IPS-18c (cell line): ENCODE data around the gene IFITM5.
"Not testable (repeated sequence)": the region's sequence is repeated elsewhere in the genome, so short reads cannot be mapped to it uniquely, and the experiment has no call there.

ENCODE experiments used
- H3K4me3 ChIP-seq: 2 replicates; pipeline ENCODE4 v1.7.0; 2013; ENCODE audit warnings: low read depth, mild to moderate bottlenecking, low read length, moderate library complexity; ENCODE audit not compliant: insufficient read depth
- H3K9me3 ChIP-seq: one replicate; pipeline ENCODE4 v1.6.1; 2013; ENCODE audit warnings: mild to moderate bottlenecking, low read length, moderate library complexity; ENCODE audit not compliant: control insufficient read depth, insufficient read depth

The IFITM5 gene

GRCh38 chr11:291281-292210 is 7.8 kb downstream of the IFITM5 start:
- Histone ChIP-seq H3K9me3 (peaks cover 2% of the 10 kb centered on the region), H3K4me3 (0 out of 2 replicates have a peak overlapping the region, but pooled peaks have one; percentile 6)

GRCh38 chr11:290621-291231 is 8.6 kb downstream of the IFITM5 start:
- H3K9me3 ChIP-seq = peaks cover 2% of the 10 kb centered on the region
- H3K4me3 ChIP-seq = 0 out of 2 replicates have a peak overlapping the region, but pooled peaks have one; percentile 6

- peak overlapping the region; percentile 24; the same call in 1 of the 2 replicates for H3K4me3 ChIP-seq
- peaks cover 2% of the 10 kb centered on the region for H3K9me3 ChIP-seq
Measured at GRCh38 chr11:289712-290620, 9.4 kb downstream of the IFITM5 start.

- Histone ChIP-seq H3K9me3 (peaks cover 2% of the 10 kb centered on the region), H3K4me3 (peak overlapping the region; percentile 24; the same call in 1 of the 2 replicates)
Measured at GRCh38 chr11:289398-289711, 10.0 kb downstream of the IFITM5 start.

- peak within 1 kb of the TSS; percentile 58 for H3K4me3 ChIP-seq
Measured at GRCh38 chr11:288478-289397, 10.6 kb downstream of the IFITM5 start, which contains the start of gene PGGHG. TSS of gene PGGHG (plus strand) at chr11:289126. CDS start at chr11:289817, 691 bp downstream.

GRCh38 chr11:287821-288477 is 11.4 kb downstream of the IFITM5 start:
- Histone ChIP-seq H3K4me3 (peak overlapping the region; percentile 58), H3K9me3 (peaks cover 2% of the 10 kb centered on the region)

More at GRCh38 chr11:288478-289397, 10.6 kb downstream of the IFITM5 start, which contains the start of gene PGGHG:
- H3K9me3 ChIP-seq = peaks cover 2% of the 10 kb centered on the region

- H3K4me3 ChIP-seq, H3K9me3 ChIP-seq: not testable (repeated sequence)
Measured at GRCh38 chr11:286977-287820, 12.1 kb downstream of the IFITM5 start.

GRCh38 chr11:285894-286220 is 13.5 kb downstream of the IFITM5 start:
- Histone ChIP-seq H3K9me3 (no peaks in the 10 kb centered on the region), H3K4me3 (no peak overlapping the region)

GRCh38 chr11:285021-285893 is 14.1 kb downstream of the IFITM5 start:
- Histone ChIP-seq H3K9me3 (no peaks in the 10 kb centered on the region), H3K4me3 (no peak overlapping the region)

- no peaks in the 10 kb centered on the region for H3K9me3 ChIP-seq
Measured at GRCh38 chr11:284105-285020, 15.0 kb downstream of the IFITM5 start.

GRCh38 chr11:283405-284104 is 15.8 kb downstream of the IFITM5 start:
- H3K9me3 ChIP-seq = no peaks in the 10 kb centered on the region
- no peak overlapping the region for H3K4me3 ChIP-seq

More at GRCh38 chr11:284105-285020, 15.0 kb downstream of the IFITM5 start:
- H3K4me3 ChIP-seq = no peak overlapping the region

- H3K4me3 ChIP-seq = no peak overlapping the region
- H3K9me3 ChIP-seq = no peaks in the 10 kb centered on the region
Measured at GRCh38 chr11:282630-283360, 16.5 kb downstream of the IFITM5 start.
